ENCODE measurements around the gene KIR2DL3.
"Not testable (repeated sequence)": the region's sequence is repeated elsewhere in the genome, so short reads cannot be mapped to it uniquely, and the experiment has no call there.

KIR2DL3 gene

GRCh38 chr19:54756204-54757110 lies 18.1 kb downstream of the KIR2DL3 start:
- DNase-seq (ENCODE audit: low read depth); H3K4me3 ChIP-seq (ENCODE audit: low read depth, low read length): not testable (repeated sequence)

- not testable (repeated sequence) for DNase-seq (ENCODE audit: low read depth); H3K4me3 ChIP-seq (ENCODE audit: low read depth, low read length)
Measured at GRCh38 chr19:54758577-54758976, 20.3 kb downstream of the KIR2DL3 start.

GRCh38 chr19:54764219-54764618 lies 25.9 kb downstream of the KIR2DL3 start:
- DNase-seq (ENCODE audit: low read depth); H3K4me3 ChIP-seq (ENCODE audit: low read depth, low read length): not testable (repeated sequence)

- not testable (repeated sequence) for H3K4me3 ChIP-seq (ENCODE audit: low read depth, low read length); DNase-seq (ENCODE audit: low read depth)
Measured at GRCh38 chr19:54766464-54766863, 28.2 kb downstream of the KIR2DL3 start.

- H3K4me3 ChIP-seq (ENCODE audit: low read depth, low read length), result not testable (repeated sequence)
Measured at GRCh38 chr19:54769646-54770045, 31.3 kb downstream of the KIR2DL3 start, which contains the start of gene KIR2DL1. TSS of gene KIR2DL1 (plus strand) at chr19:54769793. CDS start at chr19:54769851, 58 bp downstream.

GRCh38 chr19:54770511-54770910 lies 32.2 kb downstream of the KIR2DL3 start:
- DNase-seq (ENCODE audit: low read depth); H3K4me3 ChIP-seq (ENCODE audit: low read depth, low read length): not testable (repeated sequence)

More at GRCh38 chr19:54769646-54770045, 31.3 kb downstream of the KIR2DL3 start, which contains the start of gene KIR2DL1:
- not testable (repeated sequence) for DNase-seq (ENCODE audit: low read depth)

- DNase-seq (ENCODE audit: low read depth), result not testable (repeated sequence)
Measured at GRCh38 chr19:54771018-54771960, 33.0 kb downstream of the KIR2DL3 start.

GRCh38 chr19:54772666-54773065 lies 34.4 kb downstream of the KIR2DL3 start:
- H3K4me3 ChIP-seq (ENCODE audit: low read depth, low read length), result not testable (repeated sequence)

More at GRCh38 chr19:54771018-54771960, 33.0 kb downstream of the KIR2DL3 start:
- H3K4me3 ChIP-seq (ENCODE audit: low read depth, low read length), result not testable (repeated sequence)

GRCh38 chr19:54775095-54775815 lies 36.9 kb downstream of the KIR2DL3 start:
- DNase-seq (ENCODE audit: low read depth); H3K4me3 ChIP-seq (ENCODE audit: low read depth, low read length): not testable (repeated sequence)

More at GRCh38 chr19:54772666-54773065, 34.4 kb downstream of the KIR2DL3 start:
- not testable (repeated sequence) for DNase-seq (ENCODE audit: low read depth)

GRCh38 chr19:54775830-54776229 lies 37.5 kb downstream of the KIR2DL3 start:
- not testable (repeated sequence) for DNase-seq (ENCODE audit: low read depth); H3K4me3 ChIP-seq (ENCODE audit: low read depth, low read length)

- DNase-seq (ENCODE audit: low read depth); H3K4me3 ChIP-seq (ENCODE audit: low read depth, low read length): not testable (repeated sequence)
Measured at GRCh38 chr19:54777851-54778250, 39.5 kb downstream of the KIR2DL3 start.

- not testable (repeated sequence) for H3K4me3 ChIP-seq (ENCODE audit: low read depth, low read length); DNase-seq (ENCODE audit: low read depth)
Measured at GRCh38 chr19:54778896-54779295, 40.6 kb downstream of the KIR2DL3 start.

GRCh38 chr19:54782916-54783315 lies 44.6 kb downstream of the KIR2DL3 start:
- not testable (repeated sequence) for H3K4me3 ChIP-seq (ENCODE audit: low read depth, low read length); DNase-seq (ENCODE audit: low read depth)

- not testable (repeated sequence) for DNase-seq (ENCODE audit: low read depth)
Measured at GRCh38 chr19:54786091-54786723, 47.9 kb downstream of the KIR2DL3 start.

GRCh38 chr19:54788154-54788553 lies 49.8 kb downstream of the KIR2DL3 start:
- not testable (repeated sequence) for H3K4me3 ChIP-seq (ENCODE audit: low read depth, low read length); DNase-seq (ENCODE audit: low read depth)

More at GRCh38 chr19:54786091-54786723, 47.9 kb downstream of the KIR2DL3 start:
- H3K4me3 ChIP-seq (ENCODE audit: low read depth, low read length), result not testable (repeated sequence)
